Colonic mucosa (tissue), 4 donors: ENCODE results near the gene MKI67. TPM values are rescaled to one million over a fixed set of nuclear protein-coding genes. Genes with fewer than 3 reads are reported as not detected.
"Not testable (repeated sequence)": the region's sequence is repeated elsewhere in the genome, so short reads cannot be mapped to it uniquely, and the experiment has no call there.

Experiments
- DNase-seq: peaks from one replicate; pipeline ENCODE4 v3.0.0-alpha.2; 2020
- H3K27ac ChIP-seq: fragments of 200-600 bp; one replicate; pipeline ENCODE4 v1.8.0; 2021
- H3K27me3 ChIP-seq: fragments of 200-600 bp; one replicate; pipeline ENCODE4 v1.8.0; 2021
- H3K36me3 ChIP-seq: fragments of 200-600 bp; one replicate; pipeline ENCODE4 v1.8.0; 2021
- H3K4me1 ChIP-seq: fragments of 200-600 bp; one replicate; pipeline ENCODE4 v1.8.0; 2021; ENCODE audit warnings: mild to moderate bottlenecking
- H3K4me3 ChIP-seq: fragments of 200-600 bp; one replicate; pipeline ENCODE4 v1.8.0; 2021
- H3K9ac ChIP-seq, 2 donors: one replicate each; pipeline ENCODE4 v1.7.0; 2013; ENCODE audit warnings: control low read depth in 2 of 2, low read depth in 2 of 2, low read length in 2 of 2
- H3K9me3 ChIP-seq: fragments of 200-600 bp; one replicate; pipeline ENCODE4 v1.8.0; 2021
- CTCF ChIP-seq: fragments of 200-600 bp; IDR thresholded peaks from one replicate; pipeline ENCODE4 v1.8.0; 2022; ENCODE audit warnings: antibody characterized with exemption, mild to moderate bottlenecking
- intact Hi-C: fragments of 100-400 bp; cut with DNase I; formaldehyde crosslinking; loops from one replicate; pipeline ENCODE4 v1.14.1; 2022
- total RNA-seq, 2 donors: library from RNA; stranded (reverse); fragmentation: NEBNext Ultra II Directional in 1 of 2; extraction: Animal tissue kit (Norgen Biotek cat#: 25700) in 1 of 2; gene quantifications; one replicate each; pipeline ENCODE4 v1.2.1, GENCODE V29; 2021
- donor health status: healthy.
- donor health status: DM: no; HTN: no; CAD: no.
- donor health status: DM: no; HTN: no; CAD: no.

Gene MKI67
- total RNA-seq, 2 donors from 2014 or later = 40.2 to 148 TPM

GRCh38 chr10:128096486-128097199 lies 29.6 kb downstream of the MKI67 start:
- intact Hi-C loops = no loop called here
- H3K4me3 ChIP-seq = no peak overlapping the region
- no peak overlapping the region for H3K9ac ChIP-seq
- H3K27ac ChIP-seq = no peak overlapping the region
- no peaks in the 10 kb centered on the region for H3K36me3 ChIP-seq
- no peaks in the 10 kb centered on the region for H3K27me3 ChIP-seq
- no peak for TF ChIP-seq CTCF
- H3K4me1 ChIP-seq = no peaks in the 10 kb centered on the region
- no peak for DNase-seq
- H3K9me3 ChIP-seq = no peaks in the 10 kb centered on the region

- Histone ChIP-seq H3K9me3 (no peaks in the 10 kb centered on the region), H3K36me3 (no peaks in the 10 kb centered on the region), H3K9ac (no peak overlapping the region), H3K27me3 (no peaks in the 10 kb centered on the region), H3K27ac (no peak overlapping the region), H3K4me1 (no peaks in the 10 kb centered on the region), H3K4me3 (no peak overlapping the region)
- intact Hi-C loops = no loop called here
- TF ChIP-seq CTCF = no peak
- no peak for DNase-seq
These were observed 30.3 kb downstream of the MKI67 start for GRCh38 chr10:128095753-128096469.

GRCh38 chr10:128095027-128095752 lies 31.0 kb downstream of the MKI67 start:
- no peaks in the 10 kb centered on the region for H3K36me3 ChIP-seq
- no peak overlapping the region for H3K4me3 ChIP-seq

GRCh38 chr10:128094596-128094995 lies 31.6 kb downstream of the MKI67 start:
- H3K36me3 ChIP-seq, DNase-seq, intact Hi-C loops, H3K9ac ChIP-seq, H3K9me3 ChIP-seq, H3K4me1 ChIP-seq, H3K27me3 ChIP-seq, H3K27ac ChIP-seq, H3K4me3 ChIP-seq: not testable (repeated sequence)

More at GRCh38 chr10:128095027-128095752, 31.0 kb downstream of the MKI67 start:
- no peak for TF ChIP-seq CTCF
- no peaks in the 10 kb centered on the region for H3K4me1 ChIP-seq
- H3K9me3 ChIP-seq = no peaks in the 10 kb centered on the region
- H3K27me3 ChIP-seq = no peaks in the 10 kb centered on the region
- no peak overlapping the region for H3K9ac ChIP-seq
- DNase-seq = no peak
- H3K27ac ChIP-seq = no peak overlapping the region
- intact Hi-C loops = no loop called here

GRCh38 chr10:128092454-128092853 lies 33.8 kb downstream of the MKI67 start:
- Histone ChIP-seq H3K27me3 (no peaks in the 10 kb centered on the region), H3K27ac (no peak overlapping the region), H3K36me3 (no peaks in the 10 kb centered on the region), H3K9ac (no peak overlapping the region), H3K9me3 (no peaks in the 10 kb centered on the region), H3K4me1 (no peaks in the 10 kb centered on the region), H3K4me3 (no peak overlapping the region)
- intact Hi-C loops = no loop called here
- TF ChIP-seq CTCF = no peak
- DNase-seq = no peak
